Ovary (tissue), 3 donors: Measurements from ENCODE around the gene ADAD2.

Experiments
- EP300 ChIP-seq: sonication (generic); formaldehyde crosslinking; IDR thresholded peaks from one replicate; pipeline ENCODE4 v1.6.1; 2017; ENCODE audit warnings: antibody characterized with exemption
- POLR2A ChIP-seq: fragments of 450-650 bp; IDR thresholded peaks from one replicate; pipeline ENCODE4 v1.6.1; 2017; ENCODE audit warnings: antibody characterized with exemption, mild to moderate bottlenecking, moderate library complexity
- TF ChIP-seq, protein P1 (sequence below), 3 donors: fragments of 450-650 bp in 2 of 3; fragments of 200-600 bp in 1 of 3; IDR thresholded peaks; one replicate each; pipeline versions ENCODE4 v1.5.1 to v1.8.0; 2016 to 2022; ENCODE audit warnings: antibody characterized with exemption in 3 of 3, mild to moderate bottlenecking in 1 of 3
- donor health status: DM: no; HTN: no; CAD: no.

DNA sequence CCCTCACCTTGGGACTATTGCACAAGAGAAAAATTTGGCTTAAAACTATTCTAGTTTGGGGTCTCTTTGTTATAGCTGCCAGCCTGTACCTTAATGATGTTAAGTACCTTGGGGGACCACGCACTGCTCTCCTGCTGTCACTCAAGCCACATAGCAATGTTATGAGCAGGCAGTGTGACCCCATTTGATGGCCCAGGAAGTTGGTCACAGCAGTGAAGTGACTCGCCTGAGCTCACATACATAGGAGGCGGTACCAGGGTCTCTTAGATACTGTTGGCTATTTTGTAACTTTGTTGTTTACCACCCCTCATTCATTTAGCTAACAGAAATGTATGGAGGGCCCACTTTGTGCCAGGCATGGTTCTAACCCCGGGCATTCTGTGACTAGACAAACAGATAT, 32.5 kb downstream of the ADAD2 start:
- TF ChIP-seq POLR2A (no peak), EP300 (no peak)
- TF ChIP-seq, protein P1, sequence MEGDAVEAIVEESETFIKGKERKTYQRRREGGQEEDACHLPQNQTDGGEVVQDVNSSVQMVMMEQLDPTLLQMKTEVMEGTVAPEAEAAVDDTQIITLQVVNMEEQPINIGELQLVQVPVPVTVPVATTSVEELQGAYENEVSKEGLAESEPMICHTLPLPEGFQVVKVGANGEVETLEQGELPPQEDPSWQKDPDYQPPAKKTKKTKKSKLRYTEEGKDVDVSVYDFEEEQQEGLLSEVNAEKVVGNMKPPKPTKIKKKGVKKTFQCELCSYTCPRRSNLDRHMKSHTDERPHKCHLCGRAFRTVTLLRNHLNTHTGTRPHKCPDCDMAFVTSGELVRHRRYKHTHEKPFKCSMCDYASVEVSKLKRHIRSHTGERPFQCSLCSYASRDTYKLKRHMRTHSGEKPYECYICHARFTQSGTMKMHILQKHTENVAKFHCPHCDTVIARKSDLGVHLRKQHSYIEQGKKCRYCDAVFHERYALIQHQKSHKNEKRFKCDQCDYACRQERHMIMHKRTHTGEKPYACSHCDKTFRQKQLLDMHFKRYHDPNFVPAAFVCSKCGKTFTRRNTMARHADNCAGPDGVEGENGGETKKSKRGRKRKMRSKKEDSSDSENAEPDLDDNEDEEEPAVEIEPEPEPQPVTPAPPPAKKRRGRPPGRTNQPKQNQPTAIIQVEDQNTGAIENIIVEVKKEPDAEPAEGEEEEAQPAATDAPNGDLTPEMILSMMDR (IDR thresholded peaks at IDR 0.05), result no peak
